Peyer's patch (tissue), 4 donors: ENCODE results near the gene DRG2. TPM values are rescaled to one million over a fixed set of nuclear protein-coding genes. Genes with fewer than 3 reads are reported as not detected.

Source experiments
- DNase-seq, 3 donors: peaks; one replicate each; pipeline ENCODE4 v3.0.0-alpha.2; 2017 to 2019
- H3K27ac ChIP-seq, 4 donors: fragments of 200-600 bp; sonication (generic); one replicate each; pipeline ENCODE4 v1.5.1; 2016 to 2019
- H3K27me3 ChIP-seq, 2 donors: fragments of 200-600 bp; sonication (generic); one replicate each; pipeline ENCODE4 v1.5.1; 2019
- H3K36me3 ChIP-seq, 3 donors: fragments of 200-600 bp; sonication (generic); one replicate each; pipeline ENCODE4 v1.5.1; 2016 to 2019
- H3K4me1 ChIP-seq, 4 donors: fragments of 200-600 bp; sonication (generic); one replicate each; pipeline ENCODE4 v1.5.1; 2016 to 2019
- H3K4me3 ChIP-seq, 4 donors: fragments of 200-600 bp; sonication (generic); 1 replicate in 3 of 4; 2 replicates in 1 of 4; pipeline ENCODE4 v1.5.1; 2016 to 2019; ENCODE audit warnings: mild to moderate bottlenecking in 1 of 4
- H3K9me3 ChIP-seq, 4 donors: fragments of 200-600 bp; sonication (generic); one replicate each; pipeline ENCODE4 v1.5.1; 2016 to 2019; ENCODE audit warnings: mild to moderate bottlenecking in 1 of 4
- CTCF ChIP-seq, 6 experiments: fragments of 450-650 bp in 4 of 6; fragments of 200-600 bp in 2 of 6; sonication (generic) in 1 of 6; IDR thresholded peaks; one replicate each; pipeline ENCODE4 v1.5.1; 2017 to 2019; ENCODE audit warnings: antibody characterized with exemption in 6 of 6, mild to moderate bottlenecking in 3 of 6, moderate library complexity in 1 of 6
- POLR2A ChIP-seq, 2 donors: fragments of 450-650 bp; IDR thresholded peaks; one replicate each; pipeline ENCODE4 v1.5.1; 2017; ENCODE audit warnings: antibody characterized with exemption in 2 of 2, mild to moderate bottlenecking in 2 of 2, moderate library complexity in 2 of 2
- total RNA-seq, 4 donors: library from RNA; depleted of rRNA; stranded (reverse); fragments of >200 nt; gene quantifications; one replicate each; pipeline ENCODE4 v1.1.0, GENCODE V29; 2016

The DRG2 gene
- total RNA-seq, 4 donors from 2014 or later, result 24.0 to 65.2 (median 48.5) TPM

- Histone ChIP-seq H3K4me3 (no peak overlapping the region), H3K27me3 (no peaks in the 10 kb centered on the region), H3K36me3 (no peaks in the 10 kb centered on the region), H3K27ac (no peak overlapping the region), H3K9me3 (no peaks in the 10 kb centered on the region), H3K4me1 (no peaks in the 10 kb centered on the region)
- DNase-seq, result no peak
- no peak for TF ChIP-seq CTCF (IDR thresholded peaks at IDR 0.05)
- no peak for TF ChIP-seq POLR2A (IDR thresholded peaks at IDR 0.05)
Measured at GRCh38 chr17:18074566-18075272, 13.0 kb upstream of the DRG2 start.

- TF ChIP-seq POLR2A (IDR thresholded peaks at IDR 0.05) (no peak), CTCF (IDR thresholded peaks at IDR 0.05) (no peak)
- Histone ChIP-seq H3K4me3 (no peak overlapping the region), H3K36me3 (no peaks in the 10 kb centered on the region), H3K9me3 (no peaks in the 10 kb centered on the region), H3K4me1 (no peaks in the 10 kb centered on the region), H3K27me3 (no peaks in the 10 kb centered on the region), H3K27ac (no peak overlapping the region)
- DNase-seq, result no peak
Measured at GRCh38 chr17:18076936-18077335, 10.8 kb upstream of the DRG2 start.

GRCh38 chr17:18079543-18079942 lies 8.2 kb upstream of the DRG2 start:
- H3K36me3 ChIP-seq, result no peaks in the 10 kb centered on the region
- H3K4me1 ChIP-seq, result no peaks in the 10 kb centered on the region
- no peak overlapping the region for H3K4me3 ChIP-seq
- H3K9me3 ChIP-seq, result no peaks in the 10 kb centered on the region
- no peak for TF ChIP-seq CTCF (IDR thresholded peaks at IDR 0.05)
- TF ChIP-seq POLR2A (IDR thresholded peaks at IDR 0.05), result no peak
- no peak for DNase-seq
- H3K27me3 ChIP-seq, result no peaks in the 10 kb centered on the region
- no peak overlapping the region for H3K27ac ChIP-seq

- Histone ChIP-seq H3K27ac (no peak overlapping the region), H3K9me3 (no peaks in the 10 kb centered on the region), H3K4me1 (peaks cover 0 to 12% (median 2%) of the 10 kb centered on the region in 4 donors), H3K4me3 (no peak overlapping the region), H3K36me3 (no peaks in the 10 kb centered on the region), H3K27me3 (no peaks in the 10 kb centered on the region)
- TF ChIP-seq POLR2A (IDR thresholded peaks at IDR 0.05) (no peak), CTCF (IDR thresholded peaks at IDR 0.05) (no peak)
- DNase-seq, result no peak
Measured at GRCh38 chr17:18084256-18084655, 3.5 kb upstream of the DRG2 start.

- DNase-seq, result no peak
- TF ChIP-seq POLR2A (IDR thresholded peaks at IDR 0.05) (no peak), CTCF (IDR thresholded peaks at IDR 0.05) (no peak)
- H3K27ac ChIP-seq, result no peak overlapping the region
- peaks cover 0 to 20% (median 0%) of the 10 kb centered on the region in 3 donors for H3K36me3 ChIP-seq
- peaks cover 0 to 12% (median 2%) of the 10 kb centered on the region in 4 donors for H3K4me1 ChIP-seq
- no peaks in the 10 kb centered on the region for H3K9me3 ChIP-seq
- H3K27me3 ChIP-seq, result no peaks in the 10 kb centered on the region
- no peak overlapping the region for H3K4me3 ChIP-seq
Measured at GRCh38 chr17:18089613-18090012, 1.9 kb downstream of the DRG2 start.
